Myocyte (in vitro differentiated cells): Measurements from ENCODE around the gene MAP4K1. TPM values are rescaled to one million over a fixed set of nuclear protein-coding genes. Genes with fewer than 3 reads are reported as not detected.

Experiments used
- DNase-seq: peaks from one replicate; pipeline ENCODE4 v3.0.0-alpha.2; 2012; ENCODE audit warnings: low read depth
- polyA plus RNA-seq: library from polyadenylated mRNA; unstranded; fragments of >200 nt; gene quantifications from one replicate; pipeline ENCODE4 v1.2.1, GENCODE V29; 2012; ENCODE audit warnings: missing spikeins
- total RNA-seq: library from RNA; depleted of rRNA; stranded (reverse); fragments of >200 nt; gene quantifications from 2 replicates; pipeline ENCODE4 v1.2.3, GENCODE V29; 2014

Gene MAP4K1
- total RNA-seq, result 0.13 and 0.57 TPM in 2 replicates
- polyA plus RNA-seq, result 1.4 TPM

- no peak for DNase-seq
Observed at GRCh38 chr19:38617764-38618589, at the start of gene MAP4K1. Gene MAP4K1 (minus strand): TSS chr19:38617953. CDS start chr19:38617895, 58 bp downstream.

GRCh38 chr19:38666663-38667511, 49.1 kb upstream of the MAP4K1 start:
- DNase-seq, result peak; percentile 87

GRCh38 chr19:38665950-38666662, 48.4 kb upstream of the MAP4K1 start:
- peak; percentile 92 for DNase-seq

DNA sequence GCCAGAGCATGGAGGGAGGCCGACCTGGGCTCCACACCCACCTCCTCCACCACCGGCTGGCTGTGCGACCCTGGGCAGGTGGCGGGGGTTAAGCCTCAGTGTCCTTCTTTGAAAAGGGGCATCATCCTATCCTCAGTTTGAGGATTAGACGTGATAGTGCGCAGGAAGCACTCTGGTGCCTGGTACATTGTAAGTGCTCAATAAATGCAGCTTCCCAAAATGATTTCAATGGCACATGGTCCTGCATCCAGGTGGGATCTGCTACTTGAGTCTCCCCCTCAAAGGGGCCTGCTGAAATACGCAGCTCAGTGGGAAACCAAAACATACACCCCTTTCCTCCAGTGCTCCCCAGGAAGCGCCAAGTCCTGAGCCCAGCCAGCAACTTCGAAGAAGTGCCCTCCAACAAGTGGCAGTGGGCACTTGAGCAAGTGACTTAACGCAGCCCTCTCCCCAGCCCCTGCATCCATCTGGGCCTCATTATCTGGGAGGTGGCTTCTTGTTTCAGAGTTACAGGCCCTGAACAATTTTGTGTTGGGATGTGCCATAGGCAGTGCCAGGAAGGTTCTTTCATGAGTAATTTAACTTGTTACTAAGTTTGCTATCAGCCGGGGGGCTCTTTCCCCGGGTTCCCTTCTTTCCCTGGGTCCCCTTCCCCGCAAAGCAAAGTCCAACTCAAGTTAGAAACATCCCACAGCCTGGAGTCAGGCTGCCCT, 47.6 kb upstream of the MAP4K1 start:
- no peak for DNase-seq

- DNase-seq, result peak; percentile 84
Observed at GRCh38 chr19:38664503-38665211, 46.9 kb upstream of the MAP4K1 start.

DNA sequence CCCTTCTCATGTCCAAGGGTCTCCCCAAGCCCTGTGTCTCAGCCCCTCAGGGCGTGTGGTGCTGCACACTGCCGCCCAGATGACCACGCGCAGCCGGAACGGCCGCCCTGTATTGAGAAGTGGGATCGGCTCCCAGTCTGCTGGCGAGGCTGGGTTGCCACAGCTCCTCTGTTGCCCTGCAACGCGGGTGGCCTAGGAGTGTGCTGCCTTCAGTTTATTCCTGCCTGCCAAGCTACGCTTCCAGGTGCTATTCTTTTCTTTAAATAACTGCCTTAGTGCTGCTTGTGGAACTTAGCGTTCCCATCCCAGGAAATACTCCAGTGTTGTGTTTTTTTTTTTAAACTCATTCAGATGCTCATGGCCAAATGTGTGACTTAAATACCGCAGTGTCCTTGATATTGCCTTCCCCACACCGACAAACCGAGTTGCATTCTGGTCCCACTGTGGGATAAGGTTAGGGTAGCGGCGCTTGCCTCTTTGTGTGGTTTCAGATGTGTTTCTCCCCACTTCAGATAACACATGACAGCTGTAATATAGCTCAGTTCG, 46.3 kb upstream of the MAP4K1 start:
- DNase-seq, result no peak

- no peak for DNase-seq
Observed at GRCh38 chr19:38663156-38663651, 45.5 kb upstream of the MAP4K1 start.

DNA sequence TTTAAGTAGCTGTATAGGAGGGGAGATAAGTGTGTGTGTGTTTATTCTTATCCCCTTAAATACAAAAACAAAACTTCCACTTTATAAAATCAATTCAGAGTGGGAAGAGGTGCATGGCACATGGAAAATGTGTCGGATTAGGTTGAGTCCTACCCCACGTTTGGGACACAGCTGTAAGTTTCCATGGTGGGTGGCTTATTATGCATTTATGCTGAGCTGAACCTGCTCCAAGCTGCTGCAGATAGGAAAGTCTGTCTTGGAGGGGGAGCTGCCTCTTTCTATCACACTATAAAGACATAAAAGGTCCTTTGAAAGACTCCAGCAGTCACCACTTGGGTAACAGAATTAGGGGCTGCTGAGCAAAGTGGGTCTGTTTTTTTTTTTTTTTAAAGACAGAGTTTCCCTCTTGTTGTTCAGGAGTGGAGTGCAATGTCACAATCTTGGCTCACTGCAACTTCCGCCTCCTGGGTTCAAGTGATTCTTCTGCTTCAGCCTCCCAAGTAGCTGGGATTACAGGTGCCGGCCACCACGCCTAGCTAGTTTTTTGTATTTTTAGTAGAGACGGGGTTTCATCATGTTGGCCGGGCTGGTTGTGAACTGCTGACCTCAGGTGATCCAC, 44.9 kb upstream of the MAP4K1 start:
- DNase-seq, result no peak

DNA sequence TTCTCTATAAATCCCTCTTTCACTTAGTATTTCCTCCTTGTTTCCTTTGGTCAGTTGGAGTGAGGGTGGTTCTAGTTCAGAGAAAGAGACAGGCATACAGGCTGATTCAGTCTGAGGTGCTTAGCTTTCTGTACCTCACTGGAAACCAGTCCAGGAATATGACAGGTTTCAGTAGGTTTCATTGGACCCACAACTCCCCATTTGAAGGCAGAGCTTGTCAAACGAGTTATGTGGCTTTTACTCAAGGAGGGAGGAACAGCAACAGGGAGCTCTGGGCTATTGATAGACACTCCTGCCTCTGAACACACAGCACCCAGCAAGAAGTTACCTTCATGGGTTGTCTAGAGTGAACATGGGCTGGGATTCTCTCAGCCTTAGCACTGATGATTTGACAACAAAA, 44.2 kb upstream of the MAP4K1 start:
- no peak for DNase-seq

DNA sequence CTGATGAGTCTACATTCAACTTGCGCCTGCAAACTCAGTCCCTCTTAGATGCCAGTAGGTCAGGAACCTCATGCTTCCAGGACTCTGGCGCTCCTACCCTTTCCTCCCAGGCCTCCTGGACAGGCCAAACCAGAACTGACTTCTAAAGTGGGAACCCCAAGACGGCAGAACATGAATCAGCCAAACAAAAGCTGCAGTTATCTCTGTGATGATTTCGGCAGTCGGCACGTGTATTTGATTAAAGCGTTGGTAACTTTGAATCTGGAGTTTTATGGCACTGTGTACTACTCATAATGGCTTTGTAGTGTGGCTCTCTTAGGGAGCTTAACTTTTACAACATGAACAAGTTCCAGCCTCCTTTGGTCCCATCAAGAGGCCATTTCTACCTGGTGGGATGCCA, 43.4 kb upstream of the MAP4K1 start:
- DNase-seq, result no peak

- DNase-seq, result no peak
Observed at GRCh38 chr19:38660724-38661123, 43.0 kb upstream of the MAP4K1 start.

- DNase-seq, result peak; percentile 97
Observed at GRCh38 chr19:38658462-38659306, 40.9 kb upstream of the MAP4K1 start.

DNA sequence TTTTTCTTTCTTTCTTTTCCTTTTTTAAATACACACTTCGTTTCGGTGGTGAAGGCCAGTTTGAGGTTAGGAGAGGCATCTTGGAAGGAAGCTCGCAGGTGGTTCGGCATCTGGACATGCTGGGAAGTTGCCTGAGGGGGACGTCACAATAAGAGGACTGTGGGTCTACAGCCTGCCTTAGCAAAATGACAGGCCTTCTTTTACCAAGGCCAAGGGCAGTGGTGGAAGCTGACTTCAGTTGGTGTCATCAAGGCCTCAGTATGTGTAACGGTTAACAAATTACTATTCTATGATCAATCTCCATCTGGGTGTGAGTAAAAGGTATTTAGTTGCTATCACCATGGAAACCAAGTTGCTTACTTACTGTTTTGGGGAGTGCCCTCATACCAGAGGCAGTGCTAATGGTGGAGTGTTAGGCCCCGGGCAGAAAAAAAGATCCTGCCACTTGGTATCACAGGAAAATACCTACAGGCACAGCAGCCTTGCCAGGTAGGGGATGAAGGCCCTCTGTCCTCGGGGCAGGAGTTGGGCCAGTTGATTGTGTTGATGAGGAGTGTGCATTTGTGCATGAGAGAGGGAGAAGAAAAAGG, 40.0 kb upstream of the MAP4K1 start:
- DNase-seq, result peak; percentile 69

GRCh38 chr19:38656171-38656981, 38.6 kb upstream of the MAP4K1 start:
- no peak for DNase-seq

DNA sequence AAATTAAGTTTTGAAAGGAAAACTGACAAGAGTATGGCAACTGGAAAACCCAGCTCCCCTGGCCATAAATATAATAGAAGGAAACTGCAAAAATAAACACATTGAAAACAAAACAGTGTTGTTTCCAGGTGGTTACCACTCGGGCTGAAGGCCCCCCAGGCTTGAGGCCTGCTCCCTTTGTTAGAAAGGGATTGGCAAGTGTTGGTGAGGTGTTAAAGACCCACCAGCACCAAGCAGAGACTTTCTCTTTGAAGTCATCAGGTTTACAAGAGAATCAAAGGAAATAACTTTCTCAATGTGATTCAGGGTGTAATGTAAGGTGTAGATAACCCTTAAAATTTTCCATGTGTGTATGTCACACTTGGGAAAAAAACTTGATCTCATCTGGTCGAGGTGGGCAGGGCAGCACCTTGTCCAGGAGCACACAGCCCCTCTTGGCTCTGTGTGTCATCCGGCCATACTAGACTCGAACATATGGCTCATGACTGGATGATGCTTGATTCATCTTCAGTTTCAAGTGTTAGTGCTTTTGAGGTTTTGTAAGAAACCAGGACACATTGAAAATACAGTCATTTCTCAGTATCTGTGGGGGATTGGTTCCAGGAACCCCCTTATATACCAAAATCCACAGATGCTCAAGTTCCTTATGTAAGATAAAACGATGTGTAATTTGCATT, 37.5 kb upstream of the MAP4K1 start:
- DNase-seq, result no peak

DNA sequence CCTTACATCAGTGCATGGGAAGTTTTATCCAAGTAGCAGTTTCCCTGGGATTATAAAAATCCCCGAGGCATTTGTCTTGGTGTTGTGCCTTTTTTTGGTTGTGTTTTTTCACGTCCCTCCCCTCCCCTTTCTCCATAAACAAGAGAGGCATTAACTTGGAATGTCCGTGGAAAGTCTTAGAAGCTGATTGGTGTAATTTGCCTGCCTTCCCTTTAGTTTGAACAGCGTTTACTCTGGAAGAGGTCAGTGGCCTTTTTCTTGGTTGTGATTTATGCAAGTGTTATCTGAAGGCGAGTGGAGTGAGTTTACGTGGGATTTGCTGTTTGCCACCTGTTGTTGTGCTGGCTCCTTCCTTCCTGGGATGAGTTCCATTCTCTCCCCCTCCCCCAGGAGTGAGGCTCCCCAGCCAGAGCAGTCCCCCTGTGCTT, 36.9 kb upstream of the MAP4K1 start:
- peak; percentile 86 for DNase-seq
